Measurements from ENCODE around the gene HIGD1C.

The HIGD1C gene

GRCh38 chr12:50999093-50999492 lies 46.7 kb downstream of the HIGD1C start:
- no peak for TF ChIP-seq CTCF (IDR thresholded peaks at IDR 0.05; ENCODE audit: control extremely low read depth, extremely low read depth, low read depth, missing control alignments)
- no peak for DNase-seq (ENCODE audit: extremely low spot score)
- ChIA-PET CTCF (interaction anchor here (0.8 to 1.6 kb wide), 4 partner anchors 12 to 234 kb away, joined by 3 to 6 read pairs (median 6); no protein-coding TSS in a partner anchor), POLR2A (no interaction called here)

- DNase-seq (ENCODE audit: extremely low spot score), result no peak
- ChIA-PET CTCF (interaction anchor here (1.6 kb wide), 1 partner anchor 11 kb away, joined by 5 read pairs; no protein-coding TSS in a partner anchor), POLR2A (no interaction called here)
- TF ChIP-seq CTCF (IDR thresholded peaks at IDR 0.05; ENCODE audit: control extremely low read depth, extremely low read depth, low read depth, missing control alignments), result no peak
Measured at GRCh38 chr12:51000245-51000644, 47.9 kb downstream of the HIGD1C start.

GRCh38 chr12:51001799-51002198 lies 49.5 kb downstream of the HIGD1C start:
- DNase-seq (ENCODE audit: extremely low spot score), result no peak
- POLR2A ChIA-PET, result no interaction called here
- CTCF ChIA-PET, result interaction anchor here (1.3 to 1.7 kb wide), 4 partner anchors 10 to 186 kb away, joined by 3 to 5 read pairs (median 4); no protein-coding TSS in a partner anchor
- TF ChIP-seq CTCF (IDR thresholded peaks at IDR 0.05; ENCODE audit: control extremely low read depth, extremely low read depth, low read depth, missing control alignments), result no peak

- ChIA-PET POLR2A (interaction anchor here (0.9 kb wide), 1 partner anchor 78 kb away, joined by 3 read pairs; no protein-coding TSS in a partner anchor), CTCF (interaction anchor here (1.3 to 1.5 kb wide), 2 partner anchors 14 to 24 kb away, joined by 3 to 5 read pairs; no protein-coding TSS in a partner anchor)
- DNase-seq (ENCODE audit: extremely low spot score), result no peak
- no peak for TF ChIP-seq CTCF (IDR thresholded peaks at IDR 0.05; ENCODE audit: control extremely low read depth, extremely low read depth, low read depth, missing control alignments)
Measured at GRCh38 chr12:51004504-51004903, 52.2 kb downstream of the HIGD1C start.

GRCh38 chr12:51005030-51005429 lies 52.7 kb downstream of the HIGD1C start:
- ChIA-PET POLR2A (no interaction called here), CTCF (interaction anchor here (0.9 to 1.3 kb wide), 2 partner anchors 20 to 24 kb away, joined by 3 read pairs; no protein-coding TSS in a partner anchor)
- no peak for DNase-seq (ENCODE audit: extremely low spot score)
- TF ChIP-seq CTCF (IDR thresholded peaks at IDR 0.05; ENCODE audit: control extremely low read depth, extremely low read depth, low read depth, missing control alignments), result no peak

GRCh38 chr12:51005671-51006070 lies 53.3 kb downstream of the HIGD1C start:
- ChIA-PET CTCF (interaction anchor here (0.9 to 1.3 kb wide), 2 partner anchors 20 to 25 kb away, joined by 3 read pairs; no protein-coding TSS in a partner anchor), POLR2A (no interaction called here)
- no peak for TF ChIP-seq CTCF (IDR thresholded peaks at IDR 0.05; ENCODE audit: control extremely low read depth, extremely low read depth, low read depth, missing control alignments)
- DNase-seq (ENCODE audit: extremely low spot score), result no peak
